IMR-90 (cell line): ENCODE data around the gene ATP6V0E2. TPM values are rescaled to one million over a fixed set of nuclear protein-coding genes. Genes with fewer than 3 reads are reported as not detected.

Experiments used
- ATAC-seq: fragments of 200-7000 bp; cut with Tn5 transposase; 2 replicates; pipeline ENCODE4 v1.9.1; 2020; ENCODE audit warnings: low read depth, mild to moderate bottlenecking, moderate library complexity
- BruUV-seq: library from RNA; stranded (reverse); fragments of 400-500 nt; replicated peaks from 2 replicates; lab custom pipeline; 2021; lab: Mats Ljungman, UMichigan
- CTCF ChIA-PET: fragments of 300-600 bp; formaldehyde crosslinking; extraction: SDS; loops from one replicate; lab custom pipeline; 2021; ENCODE audit warnings: antibody characterized with exemption; lab: Yijun Ruan, JAX
- POLR2A ChIA-PET: fragments of 300-600 bp; sonication (Branson Sonifier 250); formaldehyde crosslinking; loops from one replicate; lab custom pipeline; 2022; ENCODE audit warnings: antibody characterized with exemption; ENCODE audit not compliant: unreplicated experiment; lab: Charles Lee
- DNase-seq: peaks from one replicate; pipeline ENCODE4 v3.0.0; 2013
- H2AFZ ChIP-seq: replicated peaks from 2 replicates; pipeline ENCODE3; 2013; ENCODE audit warnings: low read length, mild to moderate bottlenecking; ENCODE audit not compliant: poor library complexity
- H2AK5ac ChIP-seq: 2 replicates; pipeline ENCODE4 v1.6.1; 2013; ENCODE audit warnings: low read depth, low read length, inconsistent platforms
- H2AK9ac ChIP-seq: replicated peaks from 2 replicates; pipeline ENCODE3; 2013; ENCODE audit warnings: mild to moderate bottlenecking, low read depth, low read length, moderate library complexity; ENCODE audit not compliant: poor library complexity
- H2BK120ac ChIP-seq: 2 replicates; pipeline ENCODE4 v1.6.1; 2013; ENCODE audit warnings: low read depth, low read length, inconsistent platforms
- H2BK15ac ChIP-seq: 3 replicates; pipeline ENCODE4 v1.6.1; 2013; ENCODE audit warnings: low read depth, low read length, inconsistent platforms
- H2BK20ac ChIP-seq: 2 replicates; pipeline ENCODE4 v1.6.1; 2013; ENCODE audit warnings: low read depth, mild to moderate bottlenecking, inconsistent platforms, low read length, moderate library complexity
- H2BK5ac ChIP-seq: 2 replicates; pipeline ENCODE4 v1.6.1; 2013; ENCODE audit warnings: mild to moderate bottlenecking, low read depth, low read length, inconsistent platforms; ENCODE audit not compliant: poor library complexity, severe bottlenecking
- H3K14ac ChIP-seq: replicated peaks from 2 replicates; pipeline ENCODE4 v1.6.1; 2013; ENCODE audit warnings: low read depth, low read length, inconsistent platforms
- H3K18ac ChIP-seq: 2 replicates; pipeline ENCODE4 v1.6.1; 2013; ENCODE audit warnings: low read depth, low read length, control low read depth
- H3K23ac ChIP-seq: 2 replicates; pipeline ENCODE4 v1.6.1; 2013; ENCODE audit warnings: low read depth, low read length, inconsistent platforms
- H3K27ac ChIP-seq: 2 replicates; pipeline ENCODE4 v1.5.1; 2013; ENCODE audit warnings: mild to moderate bottlenecking, control low read depth, low read length; ENCODE audit not compliant: insufficient read depth
- H3K27me3 ChIP-seq: 2 replicates; pipeline ENCODE4 v1.6.1; 2013; ENCODE audit warnings: low read length; ENCODE audit not compliant: control insufficient read depth, insufficient read depth
- H3K36me3 ChIP-seq: 2 replicates; pipeline ENCODE4 v1.6.1; 2013; ENCODE audit warnings: low read length, mixed read lengths; ENCODE audit not compliant: control insufficient read depth, insufficient read depth
- H3K4ac ChIP-seq: 2 replicates; pipeline ENCODE4 v1.6.1; 2013; ENCODE audit warnings: low read depth, low read length, inconsistent platforms
- H3K4me1 ChIP-seq: 2 replicates; pipeline ENCODE4 v1.6.1; 2013; ENCODE audit warnings: low read length, mixed read lengths; ENCODE audit not compliant: control insufficient read depth, insufficient read depth
- H3K4me2 ChIP-seq: 2 replicates; pipeline ENCODE4 v1.6.1; 2013; ENCODE audit warnings: low read depth, mild to moderate bottlenecking, control low read depth, low read length, moderate library complexity
- H3K4me3 ChIP-seq: 2 replicates; pipeline ENCODE4 v1.5.1; 2013; ENCODE audit warnings: low read depth, mild to moderate bottlenecking, control low read depth, low read length, moderate library complexity; ENCODE audit not compliant: insufficient read depth
- H3K56ac ChIP-seq: 2 replicates; pipeline ENCODE4 v1.6.1; 2013; ENCODE audit warnings: low read length, inconsistent platforms; ENCODE audit not compliant: insufficient read depth; ENCODE audit errors: extremely low read depth
- H3K79me1 ChIP-seq, 2 experiments: 2 replicates each; pipeline ENCODE4 v1.6.1; 2013; ENCODE audit warnings: low read length in 2 of 2, inconsistent platforms in 1 of 2, low read depth in 1 of 2
- H3K9ac ChIP-seq: 2 replicates; pipeline ENCODE4 v1.6.1; 2013; ENCODE audit warnings: low read depth, low read length, control low read depth
- H3K9me1 ChIP-seq: 2 replicates; pipeline ENCODE4 v1.6.1; 2013; ENCODE audit warnings: low read length, inconsistent platforms; ENCODE audit not compliant: insufficient read depth
- H3K9me3 ChIP-seq: 2 replicates; pipeline ENCODE4 v1.6.1; 2013; ENCODE audit warnings: low read length; ENCODE audit not compliant: control insufficient read depth, insufficient read depth
- H4K20me1 ChIP-seq: 2 replicates; pipeline ENCODE4 v1.6.1; 2013; ENCODE audit warnings: low read length, inconsistent platforms; ENCODE audit not compliant: insufficient read depth
- H4K5ac ChIP-seq: 2 replicates; pipeline ENCODE4 v1.6.1; 2013; ENCODE audit warnings: mild to moderate bottlenecking, low read depth, low read length, control low read depth
- H4K8ac ChIP-seq, 2 experiments: 2 replicates each; pipeline ENCODE4 v1.6.1; 2013; ENCODE audit warnings: low read depth in 2 of 2, low read length in 2 of 2, control low read depth in 1 of 2, inconsistent platforms in 1 of 2
- H4K91ac ChIP-seq: 2 replicates; pipeline ENCODE4 v1.6.1; 2013; ENCODE audit warnings: low read depth, low read length, inconsistent platforms; ENCODE audit not compliant: insufficient read depth
- BHLHE40 ChIP-seq: fragments of 150-350 bp; IDR thresholded peaks from 2 replicates; pipeline ENCODE4 v1.6.1; 2016; ENCODE audit warnings: mild to moderate bottlenecking, low read depth, low read length
- CEBPB ChIP-seq: IDR thresholded peaks from 2 replicates; pipeline ENCODE4 v1.6.1; 2012; ENCODE audit warnings: low read depth, low read length, improper control_type of control experiment
- CTCF ChIP-seq: conservative IDR thresholded peaks from 2 replicates; pipeline ENCODE4 v1.5.1; 2012; ENCODE audit warnings: mild to moderate bottlenecking, low read depth, low read length, improper control_type of control experiment
- ELK1 ChIP-seq: fragments of 150-350 bp; IDR thresholded peaks from 2 replicates; pipeline ENCODE4 v1.6.1; 2016; ENCODE audit warnings: low read depth, mild to moderate bottlenecking, low read length, moderate library complexity, borderline replicate concordance
- FOS ChIP-seq: fragments of 150-350 bp; IDR thresholded peaks from 2 replicates; pipeline ENCODE4 v1.6.1; 2016; ENCODE audit warnings: low read depth, low read length
- MAFK ChIP-seq: IDR thresholded peaks from 2 replicates; pipeline ENCODE4 v1.6.1; 2012; ENCODE audit warnings: low read depth, low read length, improper control_type of control experiment
- MXI1 ChIP-seq: IDR thresholded peaks from 2 replicates; pipeline ENCODE4 v1.6.1; 2012; ENCODE audit warnings: low read depth, mild to moderate bottlenecking, low read length, moderate library complexity, borderline replicate concordance
- POLR2A ChIP-seq: IDR thresholded peaks from 2 replicates; pipeline ENCODE4 v1.6.1; 2012; ENCODE audit warnings: mild to moderate bottlenecking, low read depth, low read length
- RAD21 ChIP-seq: IDR thresholded peaks from 2 replicates; pipeline ENCODE4 v1.6.1; 2012; ENCODE audit warnings: low read length, improper control_type of control experiment
- RCOR1 ChIP-seq: IDR thresholded peaks from 2 replicates; pipeline ENCODE4 v1.6.1; 2012; ENCODE audit warnings: mild to moderate bottlenecking, low read length, improper control_type of control experiment; ENCODE audit not compliant: insufficient replicate concordance
- RFX5 ChIP-seq: IDR thresholded peaks from 2 replicates; pipeline ENCODE4 v1.8.0; 2012; ENCODE audit warnings: low read depth, mild to moderate bottlenecking, low read length, moderate library complexity
- SMC3 ChIP-seq: fragments of 150-350 bp; IDR thresholded peaks from 2 replicates; pipeline ENCODE4 v1.6.1; 2016; ENCODE audit warnings: low read depth, mild to moderate bottlenecking, antibody characterized with exemption, low read length, moderate library complexity
- USF2 ChIP-seq: fragments of 150-350 bp; IDR thresholded peaks from 2 replicates; pipeline ENCODE4 v1.6.1; 2017; ENCODE audit warnings: mild to moderate bottlenecking, antibody characterized with exemption, low read length, low read depth
- WGBS, 2 experiments: methylation state at CpG; one replicate each; pipeline versions ENCODE4 v1.1.5 to v1.1.7; 2013; ENCODE audit warnings: missing lambda C conversion rate in 2 of 2; ENCODE audit not compliant: insufficient read length in 1 of 2; ENCODE audit errors: extremely low coverage in 2 of 2; 5-methylcytosine and 5-hydroxymethylcytosine counted together
- dilution Hi-C: fragments of 300-500 bp; cut with HindIII; formaldehyde crosslinking; loops from one replicate; pipeline ENCODE4 v1.14.3; 2018; ENCODE audit warnings: low sequenced_read_pairs; ENCODE audit not compliant: unreplicated experiment
- in situ Hi-C: fragments of 300-500 bp; cut with MboI; formaldehyde crosslinking; loops from 3 replicates; pipeline ENCODE4 v1.14.3; 2019; ENCODE audit warnings: low sequenced_read_pairs, inconsistent platforms, mixed read lengths
- intact Hi-C: fragments of 100-400 bp; cut with micrococcal nuclease; formaldehyde crosslinking; loops from 2 replicates; pipeline ENCODE4 v1.10.0; 2022
- polyA plus RNA-seq, 3 experiments: library from polyadenylated mRNA; depleted of rRNA; stranded (reverse); fragments of >200 nt; gene quantifications; 2 replicates each; pipeline ENCODE4 v1.2.3, GENCODE V29; 2012; ENCODE audit warnings: low replicate concordance in 1 of 3
- total RNA-seq: library from RNA; depleted of rRNA; stranded (reverse); fragments of >200 nt; gene quantifications from 2 replicates; pipeline ENCODE4 v1.2.3, GENCODE V29; 2012

ATP6V0E2 gene
- total and polyA plus RNA-seq, 2 of the 4 experiments (the other 2 are of a cell fraction) = 5.7 to 30.3 TPM

GRCh38 chr7:149824748-149825566, 48.8 kb upstream of the ATP6V0E2 start:
- Histone ChIP-seq H3K4me3 (no peak overlapping the region), H2AK9ac (no peak overlapping the region), H3K4me1 (no peaks in the 10 kb centered on the region), H2BK15ac (no peak overlapping the region), H3K23ac (no peak overlapping the region), H2AK5ac (no peak overlapping the region), H2BK120ac (no peak overlapping the region), H3K56ac (no peak overlapping the region), H3K27ac (no peak overlapping the region), H3K14ac (no peak overlapping the region), H3K4ac (no peak overlapping the region), H3K9me3 (no peaks in the 10 kb centered on the region), H3K36me3 (no peaks in the 10 kb centered on the region), H3K27me3 (peaks cover 12% of the 10 kb centered on the region; the same call in 1 of the 2 replicates), H2AFZ (peak overlapping the region; percentile 43), H2BK20ac (no peak overlapping the region), H4K20me1 (no peaks in the 10 kb centered on the region), H3K9ac (no peak overlapping the region), H4K5ac (no peak overlapping the region), H3K79me1 (no peaks in the 10 kb centered on the region), H4K91ac (no peak overlapping the region), H3K18ac (no peak overlapping the region), H2BK5ac (no peak overlapping the region), H3K9me1 (no peaks in the 10 kb centered on the region), H3K4me2 (no peak overlapping the region), H4K8ac (no peak overlapping the region)
- CTCF ChIA-PET = no interaction called here
- in situ Hi-C loops (no loop called here), dilution Hi-C loops (no loop called here), intact Hi-C loops (no loop called here)
- WGBS, 2 experiments = 59% methylated on average over 4 of the region's 19 CpGs; no CpG with 5 or more reads in 1 of the 2 experiments
- ATAC-seq = no peak; the same call in 1 of the 2 replicates
- no peak for TF ChIP-seq RCOR1
- TF ChIP-seq MXI1 = no peak
- TF ChIP-seq BHLHE40 = no peak
- no peak for TF ChIP-seq RAD21
- TF ChIP-seq RFX5 = no peak
- TF ChIP-seq POLR2A = no peak
- TF ChIP-seq CEBPB = no peak
- no peak for TF ChIP-seq USF2
- no peak for TF ChIP-seq ELK1
- no peak for TF ChIP-seq SMC3
- no peak for TF ChIP-seq CTCF
- no peak for TF ChIP-seq MAFK
- TF ChIP-seq FOS = no peak
- BruUV-seq = no TSS peak
- DNase-seq = no peak
- POLR2A ChIA-PET = no interaction called here
